Fibroblast of mammary gland (primary cell): ENCODE measurements around the gene ATXN7.
A peak's percentile ranks its signal among the peaks of the same experiment; 100 is the strongest.

Source experiments
- DNase-seq: peaks from one replicate; pipeline ENCODE4 v3.0.0-alpha.2; 2010; ENCODE audit warnings: low read depth
- H3K4me3 ChIP-seq: 2 replicates; pipeline ENCODE4 v1.5.1; 2011; ENCODE audit warnings: low read depth, mild to moderate bottlenecking, low read length, moderate library complexity; ENCODE audit not compliant: control insufficient read depth
- TF ChIP-seq, protein P1 (sequence below): conservative IDR thresholded peaks from 2 replicates; pipeline ENCODE4 v1.5.1; 2011; ENCODE audit warnings: low read depth, low read length, inconsistent platforms; ENCODE audit not compliant: control insufficient read depth, insufficient read depth

The ATXN7 gene

DNA sequence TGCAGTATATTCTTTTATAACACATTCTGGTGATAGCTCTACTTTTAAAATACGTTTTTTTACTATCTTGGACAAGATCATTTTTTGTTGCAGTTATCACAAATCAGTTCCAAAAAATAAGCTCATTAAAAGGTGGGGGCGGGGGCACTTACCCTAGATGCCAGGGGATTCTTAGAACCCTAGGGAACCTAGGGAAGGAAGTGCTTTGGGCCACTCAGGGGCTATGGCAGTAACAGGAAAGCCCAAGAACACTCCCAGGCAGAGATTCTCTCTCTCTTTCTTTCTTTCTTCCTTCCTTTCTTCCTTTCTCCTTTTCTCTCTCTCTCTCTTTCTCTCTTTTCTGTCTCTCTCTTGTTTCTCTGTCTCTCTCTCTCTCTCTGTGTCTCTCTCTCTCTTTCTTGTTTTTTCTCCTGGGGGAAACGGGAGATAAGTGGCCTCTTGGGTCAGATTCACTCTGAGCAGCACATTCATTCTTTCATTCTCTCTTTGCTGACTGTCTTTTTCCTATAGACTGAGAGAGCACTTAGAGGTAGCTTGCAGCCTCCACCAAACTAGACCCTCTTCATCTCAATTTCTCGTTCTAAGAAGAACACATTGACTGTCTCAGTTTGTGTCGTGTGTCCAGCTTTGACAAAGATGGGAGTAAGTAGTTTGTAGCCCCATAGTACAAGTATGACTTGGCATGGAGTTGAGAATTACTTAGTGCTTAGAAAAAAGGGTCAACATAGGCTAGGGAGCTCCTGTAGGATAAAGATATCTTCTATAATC, 31.9 kb downstream of the ATXN7 start:
- TF ChIP-seq, protein P1, sequence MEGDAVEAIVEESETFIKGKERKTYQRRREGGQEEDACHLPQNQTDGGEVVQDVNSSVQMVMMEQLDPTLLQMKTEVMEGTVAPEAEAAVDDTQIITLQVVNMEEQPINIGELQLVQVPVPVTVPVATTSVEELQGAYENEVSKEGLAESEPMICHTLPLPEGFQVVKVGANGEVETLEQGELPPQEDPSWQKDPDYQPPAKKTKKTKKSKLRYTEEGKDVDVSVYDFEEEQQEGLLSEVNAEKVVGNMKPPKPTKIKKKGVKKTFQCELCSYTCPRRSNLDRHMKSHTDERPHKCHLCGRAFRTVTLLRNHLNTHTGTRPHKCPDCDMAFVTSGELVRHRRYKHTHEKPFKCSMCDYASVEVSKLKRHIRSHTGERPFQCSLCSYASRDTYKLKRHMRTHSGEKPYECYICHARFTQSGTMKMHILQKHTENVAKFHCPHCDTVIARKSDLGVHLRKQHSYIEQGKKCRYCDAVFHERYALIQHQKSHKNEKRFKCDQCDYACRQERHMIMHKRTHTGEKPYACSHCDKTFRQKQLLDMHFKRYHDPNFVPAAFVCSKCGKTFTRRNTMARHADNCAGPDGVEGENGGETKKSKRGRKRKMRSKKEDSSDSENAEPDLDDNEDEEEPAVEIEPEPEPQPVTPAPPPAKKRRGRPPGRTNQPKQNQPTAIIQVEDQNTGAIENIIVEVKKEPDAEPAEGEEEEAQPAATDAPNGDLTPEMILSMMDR, result no peak
- DNase-seq, result no peak
- no peak overlapping the region for H3K4me3 ChIP-seq

DNA sequence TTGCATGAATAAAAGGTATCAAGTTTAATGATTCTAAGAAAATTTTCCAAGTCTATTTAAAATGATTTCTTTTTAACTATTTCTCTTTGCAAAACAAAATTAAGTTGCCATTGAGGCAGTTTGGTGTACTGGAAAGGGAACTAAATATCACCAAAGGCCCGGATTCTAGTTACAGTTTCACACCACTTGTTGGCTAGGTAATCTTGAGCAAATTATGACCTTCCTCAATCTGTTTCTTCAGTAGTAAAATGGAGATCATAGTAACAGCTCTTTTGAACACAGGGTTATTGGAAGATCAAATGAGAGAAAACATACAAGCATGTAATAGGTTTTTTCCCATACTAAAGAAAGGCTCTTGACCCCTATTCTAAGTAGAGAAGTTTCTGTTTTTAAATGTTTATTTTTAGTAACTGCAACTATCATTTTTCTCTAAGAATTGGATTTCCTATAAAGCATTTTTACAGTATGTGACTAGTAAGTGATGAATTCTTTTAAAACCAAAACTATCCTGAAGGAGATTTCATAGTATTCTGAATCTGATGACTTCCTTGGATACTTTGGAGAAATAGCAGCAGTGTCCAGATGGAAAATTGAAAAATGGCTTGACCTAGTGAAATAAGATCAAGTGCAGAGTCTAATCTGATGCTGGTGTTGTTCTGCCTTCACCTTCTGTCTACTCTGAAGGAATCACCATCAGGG, 32.8 kb downstream of the ATXN7 start:
- TF ChIP-seq, protein P1, result no peak
- no peak for DNase-seq

DNA sequence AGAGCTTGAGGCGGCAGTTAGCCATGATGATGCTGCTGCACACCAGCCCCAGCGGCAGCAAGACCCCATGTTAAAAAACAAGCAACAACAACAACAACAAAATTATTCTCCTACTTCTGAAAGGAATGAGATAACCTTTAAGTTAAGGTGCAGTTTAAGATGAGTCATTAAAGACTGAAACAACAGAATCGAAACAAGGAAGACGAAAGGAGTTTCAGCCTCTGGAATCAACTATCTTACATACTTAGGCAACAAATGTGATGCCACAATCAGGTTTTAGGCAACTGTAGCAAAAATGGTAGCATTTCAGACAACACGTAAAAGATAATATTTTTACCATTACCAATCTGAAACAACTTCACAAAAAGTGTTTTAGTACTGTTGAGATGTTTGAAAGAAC, 36.3 kb downstream of the ATXN7 start:
- H3K4me3 ChIP-seq, result no peak overlapping the region
- no peak for DNase-seq
- TF ChIP-seq, protein P1, result no peak

More for the DNA sequence above, 32.8 kb downstream of the ATXN7 start:
- H3K4me3 ChIP-seq, result no peak overlapping the region

DNA sequence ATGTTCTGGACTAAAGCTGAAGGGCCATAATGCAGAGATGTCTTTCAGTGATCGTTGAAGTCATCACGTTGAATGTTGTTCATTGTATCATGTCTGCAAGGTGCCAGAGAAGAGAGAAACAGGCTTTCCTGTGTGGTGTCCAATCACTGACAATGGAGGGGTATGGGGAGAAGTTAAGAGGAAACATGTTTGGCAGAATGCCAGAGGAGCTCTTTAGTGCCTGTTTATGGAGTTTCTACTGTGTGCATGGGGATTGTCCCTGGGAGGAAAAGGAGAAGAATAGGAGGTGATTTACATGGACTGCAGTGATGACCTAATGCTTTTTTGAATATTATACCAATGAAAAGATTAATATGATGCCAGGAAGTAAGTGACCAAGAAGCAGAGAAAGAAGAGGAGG, 36.8 kb downstream of the ATXN7 start:
- H3K4me3 ChIP-seq, result no peak overlapping the region
- no peak for DNase-seq
- TF ChIP-seq, protein P1, result no peak

DNA sequence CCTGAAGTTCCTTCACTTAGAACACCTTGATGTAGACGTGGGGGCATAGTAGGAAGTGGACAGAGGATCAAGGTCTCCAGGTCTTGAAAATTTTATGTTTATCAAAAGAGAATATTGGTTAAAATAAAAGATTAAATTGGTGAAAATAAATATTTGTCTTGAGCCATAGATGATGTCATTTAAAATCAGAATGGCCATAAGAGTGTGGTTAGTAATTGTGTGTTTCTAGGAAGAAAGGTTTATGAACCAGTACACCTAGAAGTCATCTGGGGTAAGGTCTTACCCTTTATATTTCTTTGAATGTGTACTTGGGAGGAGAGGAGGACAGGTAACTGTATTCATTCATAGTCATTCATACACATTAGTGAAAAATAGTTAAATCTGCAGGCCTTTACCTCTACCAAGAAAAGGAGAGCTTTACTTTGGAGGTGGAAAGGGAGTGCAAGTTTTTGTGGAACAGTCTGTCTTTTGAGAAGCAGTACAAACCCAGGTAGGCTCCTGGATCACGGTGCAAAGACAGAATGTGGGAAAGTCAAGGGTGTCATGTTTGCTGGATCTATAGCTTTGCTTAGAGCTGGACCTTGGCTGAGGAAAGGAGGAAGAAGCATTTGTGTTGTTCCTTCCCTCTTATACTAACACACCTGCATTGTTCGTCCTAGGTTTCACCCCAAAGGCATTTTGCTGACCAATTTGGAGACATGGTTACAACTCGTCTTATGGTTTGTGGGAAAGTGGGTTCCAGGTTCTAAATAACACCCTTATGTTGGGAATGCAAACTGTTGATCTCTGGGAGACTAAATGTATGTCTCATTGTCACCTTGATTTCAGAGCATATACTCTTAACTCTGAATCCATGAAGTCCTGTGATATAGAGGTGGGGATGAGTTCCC, 42.3 kb downstream of the ATXN7 start:
- no peak overlapping the region for H3K4me3 ChIP-seq
- TF ChIP-seq, protein P1, result no peak
- DNase-seq, result no peak

DNA sequence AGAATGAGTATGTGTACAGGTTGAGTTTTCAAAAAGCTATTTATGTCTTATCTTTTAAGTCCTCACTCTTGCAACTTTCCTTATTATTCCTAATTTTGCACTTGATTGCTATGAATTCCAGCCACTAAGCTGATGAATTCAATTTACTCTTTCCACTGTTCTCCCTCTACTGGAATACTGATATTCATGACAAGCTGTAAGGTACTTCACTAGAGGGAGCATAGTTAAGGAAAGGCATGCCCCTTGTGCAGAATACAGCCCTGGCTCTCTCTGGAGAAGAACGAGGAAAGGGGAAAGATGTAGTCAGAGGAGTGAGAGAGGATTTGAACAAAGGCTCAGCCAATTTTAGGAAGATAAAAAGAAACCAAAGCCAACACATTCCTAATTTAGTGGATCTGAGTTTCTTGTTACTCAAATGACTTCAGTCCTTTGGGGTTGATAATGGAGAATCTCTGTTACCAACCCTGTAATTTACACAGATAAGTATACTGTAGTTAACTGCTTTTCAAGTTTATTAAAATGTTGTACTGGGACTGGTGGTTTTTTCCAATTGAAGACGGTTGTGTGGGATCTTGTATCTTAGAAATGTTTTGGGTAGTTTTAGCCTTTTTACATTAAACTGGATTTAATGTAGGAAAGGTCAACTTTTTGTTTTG, 44.5 kb downstream of the ATXN7 start:
- TF ChIP-seq, protein P1, result peak; percentile 40
- peak; percentile 40 for DNase-seq
- H3K4me3 ChIP-seq, result no peak overlapping the region
